Stimulated activated CD4-positive, alpha-beta T cell treated with anti-CD3 and anti-CD28 coated beads, TNF-alpha, amount 100 ng/mL, for 4 hours (primary cell): ENCODE results near the gene DAAM2.
A peak's percentile ranks its signal among the peaks of the same experiment; 100 is the strongest.

Experiments
- DNase-seq, 3 experiments: peaks; one replicate each; pipeline ENCODE4 v3.0.0-alpha.2; 2020; ENCODE audit warnings: low read depth in 3 of 3

Gene DAAM2

DNA sequence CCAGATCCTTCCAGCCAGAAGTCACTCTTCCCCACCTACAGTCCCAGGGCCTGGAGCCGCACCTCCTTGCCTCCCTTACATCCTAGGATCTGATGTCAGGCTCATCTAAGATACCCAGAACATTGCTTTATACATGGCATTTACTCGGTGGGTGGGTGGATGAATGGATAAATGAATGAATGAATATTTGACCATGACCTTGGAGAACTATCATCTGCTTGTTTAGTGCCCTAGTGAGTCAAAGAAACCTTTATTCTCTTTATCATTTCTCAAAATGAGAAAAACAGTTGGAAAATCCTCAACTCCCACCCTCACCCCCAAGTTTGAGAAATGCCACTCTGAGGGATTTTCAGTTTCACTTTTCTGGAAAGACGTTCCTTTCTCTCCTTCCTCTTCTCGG lies 56.0 kb downstream of the DAAM2 start:
- DNase-seq, result no peak

DNA sequence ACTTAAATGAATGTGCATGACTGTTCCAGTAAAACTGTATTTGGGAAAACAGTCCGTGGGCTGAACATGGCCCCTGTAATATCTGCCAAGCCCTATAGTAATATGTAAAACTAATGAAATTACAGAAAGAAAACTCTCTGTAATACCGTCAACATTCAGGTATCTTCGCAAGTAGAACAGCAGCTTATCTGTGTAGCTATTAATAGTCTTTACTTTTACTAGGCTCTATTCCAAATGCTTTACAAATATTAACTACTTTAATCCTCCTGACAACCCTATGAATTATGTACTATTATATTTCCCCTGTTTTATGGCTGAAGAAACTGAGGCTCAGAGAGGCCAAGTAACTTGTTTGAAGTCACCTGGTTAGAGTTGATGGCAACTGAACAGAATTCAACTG lies 57.1 kb downstream of the DAAM2 start:
- no peak for DNase-seq

DNA sequence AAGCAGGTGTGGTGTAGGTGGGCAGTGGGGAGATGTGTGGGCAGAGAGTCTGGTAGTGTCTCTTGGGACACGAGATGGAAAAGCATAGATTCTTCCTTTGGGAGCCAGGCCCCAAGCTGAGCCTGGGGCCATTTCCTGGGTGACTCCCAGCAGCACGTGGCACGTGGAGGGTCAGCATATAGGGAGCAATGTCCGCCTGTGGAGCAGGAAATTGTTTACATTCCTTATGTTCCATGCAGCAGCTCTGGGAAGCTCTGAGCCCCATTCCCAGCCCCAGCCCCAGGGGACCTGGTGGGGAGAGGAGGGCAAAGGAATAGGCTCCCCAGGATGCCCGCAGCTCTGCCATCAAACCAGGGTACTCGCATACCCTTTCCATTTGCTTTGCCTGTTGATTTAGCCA lies 57.6 kb downstream of the DAAM2 start:
- no peak for DNase-seq

DNA sequence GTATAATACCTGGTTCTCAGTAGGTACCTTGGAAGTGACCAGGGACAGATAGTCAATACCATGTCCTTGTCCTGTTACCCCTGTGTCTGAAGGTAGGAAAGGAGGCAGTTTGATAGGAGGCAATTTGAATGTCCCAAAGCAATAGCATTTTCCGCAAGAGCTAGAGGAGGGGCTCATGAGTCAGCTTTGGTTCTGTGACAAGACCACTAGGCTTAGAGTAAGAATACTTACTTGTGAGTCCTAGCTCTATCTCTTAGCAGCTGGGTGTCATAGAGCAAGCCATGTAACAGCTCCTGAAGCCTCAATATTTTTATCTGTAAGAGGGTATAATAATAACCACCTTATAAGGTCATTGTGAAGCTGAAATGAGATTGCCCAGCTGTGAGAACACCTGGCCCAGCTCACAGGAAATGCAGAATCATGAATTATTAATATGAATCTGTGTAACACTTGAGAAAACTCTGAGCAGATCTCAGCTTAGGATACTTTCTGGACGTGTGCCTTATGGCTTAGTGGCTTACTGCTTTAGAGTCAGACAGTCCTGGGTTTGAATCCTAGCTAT lies 58.6 kb downstream of the DAAM2 start:
- no peak for DNase-seq

DNA sequence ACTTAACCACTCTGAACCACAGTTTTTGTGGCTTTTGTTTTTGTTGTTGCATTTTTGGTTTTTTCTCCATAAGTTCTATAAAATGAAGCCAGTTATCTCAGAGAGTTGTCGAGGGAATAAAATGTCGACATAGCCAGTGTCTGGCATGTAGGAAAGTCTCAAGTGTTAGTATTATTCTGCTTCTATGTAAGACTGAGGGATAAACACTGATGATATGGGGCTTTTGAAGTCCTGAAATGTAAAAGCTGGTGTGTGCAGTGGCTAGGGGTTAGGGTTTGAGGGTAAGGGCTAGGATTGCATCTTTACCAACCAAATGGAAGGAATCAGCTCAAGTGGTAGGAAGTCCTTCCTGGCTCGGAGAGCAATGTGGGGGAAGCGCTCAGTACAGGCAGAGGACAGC lies 59.2 kb downstream of the DAAM2 start:
- DNase-seq, result no peak

DNA sequence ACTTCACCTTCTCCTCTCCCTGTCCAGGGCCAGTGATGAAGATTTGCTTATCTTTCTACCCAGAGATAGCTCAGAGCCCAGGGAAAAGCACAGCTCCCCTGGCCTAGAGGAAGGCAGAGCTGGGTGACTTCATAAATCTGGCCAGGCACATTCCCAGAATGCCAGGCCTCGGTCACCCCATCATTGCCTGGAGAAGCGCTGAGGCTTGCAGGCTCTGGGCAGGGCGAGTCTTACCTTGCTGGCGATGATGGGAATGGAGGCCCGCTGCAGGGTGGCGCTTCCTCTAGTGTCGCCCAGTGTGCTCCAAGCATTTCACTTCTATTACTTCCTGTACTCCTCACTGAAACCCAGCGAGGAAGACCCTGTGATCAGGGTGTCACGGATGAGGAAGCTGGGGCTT lies 60.1 kb downstream of the DAAM2 start:
- no peak for DNase-seq

DNA sequence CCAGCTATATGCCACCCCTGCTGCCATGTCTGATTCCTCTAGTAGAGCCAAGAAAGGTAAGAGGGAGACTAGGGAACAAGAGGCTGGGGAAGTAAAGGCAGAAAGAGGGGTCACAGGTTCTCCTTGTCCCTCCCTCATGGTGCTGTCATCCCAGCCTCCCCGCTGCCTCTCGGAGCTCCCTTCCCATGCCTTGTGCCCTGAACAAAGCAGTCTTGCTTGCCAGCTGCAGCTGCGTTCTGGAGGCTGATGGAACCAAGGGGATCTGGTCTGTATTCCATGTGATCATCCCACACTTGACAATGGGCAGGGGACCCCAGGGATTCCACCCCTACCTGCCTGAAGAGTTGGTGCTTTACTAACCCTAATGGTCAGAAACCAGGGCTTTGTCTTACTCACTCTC lies 61.4 kb downstream of the DAAM2 start:
- DNase-seq, result no peak

DNA sequence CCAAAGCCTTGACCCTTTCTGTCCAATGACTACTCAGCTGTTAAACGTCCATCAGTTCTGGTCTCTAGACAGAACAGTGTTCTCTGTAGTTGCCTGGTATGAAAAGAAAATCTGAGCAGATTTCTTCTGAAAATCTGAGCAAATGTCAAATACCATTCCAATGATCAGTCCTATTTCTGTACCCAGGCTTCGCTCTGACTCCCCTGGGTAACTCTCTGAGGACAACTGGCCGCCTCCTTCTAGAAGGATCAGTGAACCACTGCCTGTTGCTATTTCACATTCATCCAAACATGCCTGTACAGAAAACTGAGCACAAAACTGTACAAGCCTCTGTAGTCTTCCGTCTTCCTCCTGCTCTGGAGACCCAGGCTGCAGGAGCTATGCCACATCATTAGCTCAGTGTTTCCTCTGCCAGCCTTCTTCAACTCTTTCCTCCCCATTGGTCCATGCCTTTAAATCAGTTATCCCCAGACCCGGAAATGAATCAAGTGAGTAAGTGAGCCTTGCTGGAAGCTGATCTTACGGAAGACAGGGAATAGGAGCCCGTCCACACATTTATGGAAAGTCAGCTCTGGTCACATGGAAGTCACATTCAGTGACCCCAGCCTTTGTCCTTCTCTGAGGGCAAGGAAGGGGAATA lies 63.3 kb downstream of the DAAM2 start:
- no peak for DNase-seq

DNA sequence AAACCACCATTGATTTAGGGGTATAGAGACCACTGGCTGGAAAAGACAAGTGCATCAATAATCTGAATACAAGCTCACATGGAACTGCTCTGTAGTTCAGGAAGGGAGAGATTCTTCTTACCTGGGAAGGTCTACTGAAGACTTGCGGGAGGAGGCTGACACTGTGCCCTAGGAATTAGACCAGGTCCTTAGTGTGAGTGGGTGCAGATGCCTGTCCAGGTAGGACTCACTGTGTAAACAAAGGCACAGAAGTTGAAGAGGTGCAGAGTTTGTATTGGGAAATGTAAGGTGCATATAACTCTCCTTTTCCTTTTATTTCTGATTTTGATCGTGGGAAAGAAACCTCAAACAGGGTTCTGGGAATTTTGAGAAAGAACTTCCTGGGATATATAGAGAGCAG lies 66.8 kb downstream of the DAAM2 start:
- no peak for DNase-seq

DNA sequence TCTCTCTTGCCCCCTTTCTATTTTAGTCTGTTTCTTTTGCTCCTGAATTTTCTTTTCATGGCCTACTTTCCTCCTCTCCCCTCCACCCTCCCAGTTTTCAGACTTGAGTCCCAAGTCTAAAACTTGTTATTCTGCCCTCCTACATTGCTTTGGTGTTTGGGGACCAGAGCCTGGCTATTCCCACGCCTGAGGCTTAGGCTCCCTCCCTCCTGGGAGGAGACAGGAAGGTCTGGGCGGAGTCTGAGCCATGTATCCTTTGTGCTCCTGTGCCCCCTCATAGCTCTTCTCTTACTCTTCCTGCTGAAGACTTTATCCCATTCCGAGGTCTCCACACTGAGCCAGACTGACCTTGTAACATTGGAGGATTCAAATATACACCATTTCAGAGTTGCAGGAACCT lies 69.5 kb downstream of the DAAM2 start:
- no peak for DNase-seq

DNA sequence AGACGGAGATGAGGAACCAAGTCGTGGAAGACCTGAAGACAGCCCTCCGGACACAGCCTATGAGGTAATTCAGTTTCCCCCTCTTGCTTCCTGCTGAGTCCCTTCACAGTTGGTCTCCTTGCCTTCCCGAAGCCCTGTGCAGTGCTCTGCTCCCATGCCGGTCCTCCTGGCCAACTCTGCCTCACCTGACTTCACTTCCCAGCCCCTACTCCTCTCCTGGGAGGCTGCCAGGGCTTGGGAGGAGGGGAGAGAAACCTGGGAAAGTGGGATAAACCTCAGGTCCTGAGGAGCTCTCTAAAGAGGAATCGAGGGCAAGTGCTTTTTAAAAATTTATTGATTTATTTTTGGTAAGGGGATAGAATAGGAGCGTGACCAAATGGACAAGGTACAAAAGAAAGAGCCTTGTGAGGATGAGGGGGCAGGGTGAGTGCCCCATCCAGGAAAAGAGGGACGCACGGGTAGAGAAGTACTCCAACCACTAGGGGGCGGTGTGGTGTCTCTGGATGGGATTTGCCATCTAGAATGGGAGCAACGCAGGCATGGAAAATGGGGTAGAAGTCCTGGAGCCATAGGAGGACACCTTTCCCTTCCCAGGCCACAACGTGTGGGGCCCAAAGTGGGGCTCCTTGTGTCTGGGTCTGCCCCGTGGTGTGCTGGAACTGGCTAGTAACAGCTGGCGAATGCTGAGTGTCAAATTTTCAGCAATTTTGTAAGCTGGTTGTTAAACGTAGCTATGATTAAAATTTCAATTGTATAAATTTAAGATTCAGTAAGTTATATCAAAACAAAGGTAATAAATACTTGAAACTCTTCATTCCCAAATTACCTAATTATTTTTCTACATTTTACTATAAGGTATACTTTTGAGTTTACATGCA lies 73.1 kb downstream of the DAAM2 start:
- peak; percentile 14 to 18 (median 17) for DNase-seq

DNA sequence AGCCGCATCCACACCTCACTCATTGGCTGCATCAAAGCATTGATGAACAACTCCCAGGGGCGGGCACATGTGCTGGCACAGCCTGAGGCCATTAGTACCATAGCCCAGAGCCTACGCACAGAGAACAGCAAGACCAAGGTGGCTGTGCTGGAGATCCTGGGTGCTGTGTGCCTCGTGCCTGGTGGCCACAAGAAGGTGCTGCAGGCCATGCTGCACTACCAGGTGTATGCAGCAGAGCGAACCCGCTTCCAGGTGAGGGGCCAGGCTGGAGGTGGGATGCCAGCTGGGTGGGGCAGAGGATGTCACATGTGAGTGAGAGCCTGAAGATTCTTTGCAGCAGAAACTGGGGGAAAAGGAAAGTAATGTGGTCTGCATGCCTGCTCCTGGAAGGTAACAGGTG lies 75.4 kb downstream of the DAAM2 start:
- DNase-seq, result no peak

DNA sequence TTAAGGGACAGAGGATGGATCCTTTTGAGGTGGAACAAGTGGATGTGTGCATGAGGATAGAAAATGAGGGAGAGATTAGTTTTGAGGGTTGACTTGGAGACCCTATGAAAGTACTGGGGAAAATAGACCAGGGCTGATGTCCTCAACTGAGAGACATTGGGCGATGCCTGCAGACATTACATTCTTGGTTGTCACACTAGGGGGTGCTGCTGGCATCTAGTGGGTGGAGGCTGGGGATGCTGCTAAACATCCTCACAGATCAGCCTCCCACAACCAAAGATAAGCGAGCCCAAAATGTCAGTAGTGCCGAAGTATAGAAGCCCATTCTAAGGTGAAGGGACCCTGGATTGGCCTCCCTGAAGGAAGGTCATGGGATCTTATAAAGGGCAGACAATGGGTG lies 78.8 kb downstream of the DAAM2 start:
- DNase-seq, result no peak

DNA sequence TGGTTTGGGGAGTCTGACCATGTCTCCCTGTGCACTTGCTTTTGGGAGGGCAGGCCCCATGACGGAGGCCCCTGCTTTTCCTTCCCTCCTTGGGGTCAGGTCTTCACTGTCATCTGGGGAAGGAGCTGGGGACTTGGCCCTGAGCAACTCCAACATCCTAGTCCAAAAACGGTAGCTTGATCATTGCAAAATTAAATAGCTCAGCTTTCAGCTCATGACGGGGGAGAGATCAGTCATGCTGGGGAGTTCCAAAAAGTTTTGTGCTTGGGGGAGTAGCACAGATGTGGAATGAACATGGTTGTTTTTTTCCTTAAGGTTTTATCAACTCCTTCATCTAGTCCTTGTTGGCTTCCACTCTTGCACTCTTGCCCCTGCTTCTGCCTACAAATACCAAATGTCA lies 81.3 kb downstream of the DAAM2 start:
- no peak for DNase-seq

DNA sequence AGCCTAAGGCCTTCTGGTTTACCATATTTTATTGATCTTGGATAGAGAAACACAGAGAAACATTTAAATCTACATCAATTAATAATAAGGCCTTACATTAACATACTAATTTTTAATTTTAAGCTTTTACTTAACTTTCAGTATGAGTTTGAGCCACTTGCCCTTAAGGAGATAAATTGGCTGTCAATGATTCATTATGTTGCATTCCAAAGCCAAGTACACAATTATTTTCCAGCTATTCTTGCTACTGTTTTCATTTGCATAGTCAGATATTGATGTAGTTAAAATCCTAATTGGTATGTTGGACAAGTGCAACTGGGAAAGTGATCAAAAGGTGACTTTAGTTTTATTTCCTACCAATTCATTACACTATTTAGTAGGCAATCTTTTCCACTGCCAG lies 83.9 kb downstream of the DAAM2 start:
- no peak for DNase-seq

DNA sequence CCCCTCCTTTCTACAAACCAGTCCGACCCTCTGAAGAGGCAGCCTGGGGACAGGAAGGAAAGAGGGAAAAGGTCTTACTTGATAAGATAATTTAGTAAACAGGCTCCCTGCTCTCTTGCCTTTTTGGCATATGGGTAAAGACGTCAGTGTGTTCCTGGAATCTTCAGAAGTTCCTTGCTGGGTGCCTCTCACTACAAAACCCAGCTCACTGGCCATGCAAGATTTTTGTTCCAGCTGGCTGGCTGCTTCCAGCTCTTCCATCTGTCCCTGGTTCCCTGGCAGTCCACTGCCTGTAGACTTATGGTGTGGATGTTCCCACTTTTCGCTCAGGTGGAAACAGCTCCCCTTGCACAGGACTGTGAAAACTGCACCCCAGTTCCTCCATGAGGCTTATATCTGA lies 84.7 kb downstream of the DAAM2 start:
- no peak for DNase-seq

DNA sequence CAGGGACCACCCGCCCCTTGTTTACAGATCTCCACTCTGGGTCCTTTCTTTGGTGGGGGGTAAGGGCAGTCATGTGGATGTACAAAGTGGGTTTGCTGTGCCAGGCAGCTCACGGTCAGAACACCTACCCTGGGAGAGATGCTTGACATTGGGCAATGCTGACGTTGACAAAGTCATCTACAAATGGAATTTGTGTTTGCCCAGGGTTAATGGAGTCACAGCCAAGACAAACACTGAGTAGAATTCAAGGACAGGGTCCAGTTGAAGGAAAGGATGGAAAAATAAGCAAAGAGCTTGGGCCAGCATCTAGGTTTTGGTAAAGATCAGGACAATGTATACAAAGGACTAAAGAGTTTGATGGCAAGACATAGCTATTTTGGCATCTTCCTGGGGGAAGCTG lies 87.4 kb downstream of the DAAM2 start:
- DNase-seq, result no peak

DNA sequence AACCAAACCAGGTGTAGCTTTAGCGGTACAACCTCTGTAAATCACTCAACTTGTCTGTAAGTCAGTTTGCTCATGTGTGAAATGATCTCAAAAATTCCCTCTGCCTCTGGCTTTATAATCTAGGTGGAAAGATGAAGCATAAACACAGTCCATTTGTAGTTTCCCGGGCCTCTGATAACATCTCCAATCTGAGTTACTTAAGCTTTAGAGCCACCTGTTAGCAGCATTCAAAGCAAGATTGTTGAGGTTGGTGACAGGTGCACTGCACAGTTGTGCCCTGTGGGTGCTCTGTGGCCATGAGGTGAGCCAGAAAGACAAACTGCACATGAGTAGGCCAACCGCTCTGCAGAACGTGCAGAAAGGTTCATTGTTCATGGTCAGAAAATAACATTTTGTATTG lies 88.4 kb downstream of the DAAM2 start:
- no peak for DNase-seq

DNA sequence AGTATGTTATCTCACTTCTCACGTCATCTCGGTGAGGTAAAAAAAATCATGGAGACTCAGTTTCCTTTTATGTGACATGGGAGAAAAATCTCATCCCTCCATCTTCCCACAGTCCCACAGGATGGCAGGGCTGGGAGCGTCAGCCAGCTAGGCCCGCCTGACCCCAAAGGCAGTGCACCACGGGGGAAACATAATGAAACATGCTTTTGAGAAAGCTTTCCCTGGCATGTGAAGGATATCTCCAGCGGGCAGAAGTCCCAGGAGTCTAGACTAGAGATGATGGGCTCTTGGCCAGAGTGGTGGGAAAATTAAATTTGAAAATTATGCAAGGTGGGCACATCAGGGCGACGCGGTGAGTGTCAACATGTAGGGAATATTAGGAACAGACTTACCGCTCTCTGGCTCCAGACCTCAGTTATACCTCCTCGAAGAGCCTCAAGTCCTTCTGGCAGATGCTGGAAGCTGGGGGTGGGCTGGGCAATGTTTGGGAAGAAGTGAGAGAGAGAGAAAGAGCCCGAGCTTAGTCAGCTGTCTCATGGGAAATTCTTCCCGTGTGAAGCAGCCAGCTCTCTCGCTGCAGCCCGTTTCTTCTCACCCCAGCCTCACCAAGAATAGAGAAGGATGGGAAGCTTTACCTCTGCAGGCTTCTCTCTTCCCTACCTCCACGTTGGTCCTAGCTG lies 89.8 kb downstream of the DAAM2 start:
- no peak for DNase-seq

DNA sequence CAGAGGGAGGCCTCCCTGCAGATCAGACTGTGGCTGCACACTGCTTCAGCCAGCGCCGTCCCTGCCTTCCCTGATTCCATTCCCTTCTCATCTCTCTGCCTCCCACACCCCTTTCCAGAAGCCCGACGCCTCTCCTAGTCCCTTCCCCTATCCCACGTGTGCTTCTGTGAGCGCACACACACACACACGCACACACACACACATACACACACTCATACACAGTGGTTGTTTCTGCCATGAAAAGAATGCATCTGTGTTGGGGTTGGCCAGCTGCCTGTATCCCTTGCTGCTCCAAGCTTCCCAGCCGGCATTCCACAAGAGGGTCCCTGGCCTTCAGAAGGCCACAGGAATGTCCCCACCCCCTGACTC lies 90.3 kb downstream of the DAAM2 start:
- no peak for DNase-seq

DNA sequence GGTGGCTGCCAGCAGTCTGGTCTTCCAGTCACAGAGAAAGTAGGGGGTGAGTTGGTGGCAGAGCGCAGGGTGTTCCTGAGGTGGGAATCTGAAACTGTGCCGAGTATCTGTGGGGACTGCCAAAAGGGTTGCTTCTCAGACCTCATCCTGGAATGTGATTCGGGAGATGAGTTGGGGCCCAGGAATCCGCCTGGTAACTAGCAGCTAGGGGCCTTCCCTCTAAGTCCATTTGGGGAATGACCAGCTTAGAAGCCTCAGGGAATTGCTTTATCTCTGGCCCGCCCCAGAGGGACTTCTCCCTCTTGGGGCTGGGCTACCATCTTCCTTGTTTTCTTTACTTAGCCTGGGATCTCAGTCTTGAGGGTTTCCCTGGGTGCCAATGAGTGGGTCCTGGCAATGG lies 92.5 kb downstream of the DAAM2 start:
- no peak for DNase-seq

DNA sequence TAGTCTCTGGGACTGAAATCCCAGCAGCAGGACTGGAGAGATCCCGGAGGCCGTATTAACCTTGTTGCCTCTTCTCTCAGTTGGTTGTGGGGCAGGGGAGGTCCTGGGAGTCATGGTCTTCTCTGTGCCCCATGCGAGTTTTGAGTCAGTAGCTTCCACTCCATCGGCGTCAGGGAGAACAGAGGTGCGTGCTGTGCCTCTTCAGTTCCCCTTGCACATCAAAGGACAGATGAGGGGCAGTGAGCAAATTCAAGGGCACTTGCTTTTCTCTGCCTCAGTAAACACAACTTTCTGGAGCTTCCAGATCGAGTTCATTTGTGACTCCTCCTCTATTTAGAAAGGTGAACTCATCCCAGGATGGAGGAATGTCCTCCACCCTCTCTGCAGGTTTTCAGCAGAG lies 93.5 kb downstream of the DAAM2 start:
- no peak for DNase-seq

DNA sequence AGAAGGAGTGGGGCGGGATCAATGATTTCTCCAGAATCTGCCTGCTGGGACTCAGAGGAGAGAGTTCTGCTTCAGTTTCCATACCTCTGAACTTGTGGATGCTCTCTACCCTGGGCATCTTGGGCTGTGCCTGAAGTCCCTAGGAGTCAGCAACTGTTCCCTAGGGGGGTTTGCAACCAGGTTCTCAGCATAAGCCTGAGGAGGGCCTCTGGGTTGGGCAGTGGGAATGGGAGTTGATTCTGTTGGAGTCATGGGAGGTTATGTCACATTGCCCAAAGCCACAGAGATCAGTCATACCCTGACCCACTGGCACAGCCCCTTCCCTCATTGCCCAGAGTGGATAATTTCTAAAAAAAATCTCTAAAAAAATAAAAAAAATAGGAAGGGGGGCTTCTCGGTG lies 94.7 kb downstream of the DAAM2 start:
- no peak for DNase-seq
